ENCODE results near the gene MLLT3.

Gene MLLT3

GRCh38 chr9:20486552-20486951 lies 135.7 kb downstream of the MLLT3 start:
- TF ChIP-seq POLR2A (IDR thresholded peaks at IDR 0.05; ENCODE audit: low read depth, low read length) (no peak), TAF1 (IDR thresholded peaks at IDR 0.05; ENCODE audit: borderline replicate concordance, low read depth, low read length) (no peak), POLR2AphosphoS5 (IDR thresholded peaks at IDR 0.05; ENCODE audit: low read depth, low read length) (no peak)
- DNase-seq (ENCODE audit: insufficient read length) (no peak), FAIRE-seq (no peak)

GRCh38 chr9:20481437-20481836 lies 140.9 kb downstream of the MLLT3 start:
- TF ChIP-seq POLR2AphosphoS5 (IDR thresholded peaks at IDR 0.05; ENCODE audit: low read depth, low read length) (no peak), TAF1 (IDR thresholded peaks at IDR 0.05; ENCODE audit: borderline replicate concordance, low read depth, low read length) (no peak), POLR2A (IDR thresholded peaks at IDR 0.05; ENCODE audit: low read depth, low read length) (no peak)
- FAIRE-seq, result peak; percentile 30
- no peak for DNase-seq (ENCODE audit: insufficient read length)

GRCh38 chr9:20480249-20480648 lies 142.1 kb downstream of the MLLT3 start:
- DNase-seq (ENCODE audit: insufficient read length) (no peak), FAIRE-seq (peak; percentile 72)
- TF ChIP-seq TAF1 (IDR thresholded peaks at IDR 0.05; ENCODE audit: borderline replicate concordance, low read depth, low read length) (no peak), POLR2A (IDR thresholded peaks at IDR 0.05; ENCODE audit: low read depth, low read length) (no peak), POLR2AphosphoS5 (IDR thresholded peaks at IDR 0.05; ENCODE audit: low read depth, low read length) (no peak)

DNA sequence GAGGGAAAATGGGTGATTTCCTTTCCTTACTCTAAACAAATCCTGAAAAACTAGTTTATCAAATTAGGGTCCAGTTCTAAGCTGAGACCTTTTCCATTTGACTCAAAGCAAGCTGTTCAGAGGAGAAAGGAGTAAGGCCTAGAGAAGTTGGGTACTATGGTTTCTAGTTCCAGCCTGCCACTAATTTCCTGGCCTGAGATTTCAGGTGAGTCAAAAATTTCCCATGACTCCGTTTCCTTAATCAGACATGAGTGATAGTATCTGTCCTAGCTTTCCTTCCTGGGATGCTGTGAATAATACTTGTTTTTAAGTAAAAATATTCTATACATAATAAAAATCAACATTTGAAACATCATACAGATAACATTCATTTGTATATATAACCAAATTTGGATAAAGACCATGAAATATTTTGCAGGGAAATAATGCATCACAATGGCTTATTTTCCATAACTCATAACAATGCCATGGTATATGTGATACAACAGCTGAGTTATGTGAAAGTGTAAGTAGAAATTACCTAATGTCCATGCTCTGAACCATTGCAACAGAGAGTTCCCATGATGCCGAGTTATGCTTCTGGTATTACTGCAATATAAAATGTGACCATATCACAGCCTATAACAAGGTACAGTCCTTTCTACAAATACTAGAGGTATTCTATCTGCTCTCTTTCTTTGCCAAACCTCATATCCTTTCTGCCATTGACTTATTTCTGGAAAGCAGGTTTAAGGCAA lies 142.7 kb downstream of the MLLT3 start:
- FAIRE-seq, result peak; percentile 65
- no peak for TF ChIP-seq POLR2A (IDR thresholded peaks at IDR 0.05; ENCODE audit: low read depth, low read length)
- no peak for TF ChIP-seq TAF1 (IDR thresholded peaks at IDR 0.05; ENCODE audit: borderline replicate concordance, low read depth, low read length)
- no peak for TF ChIP-seq POLR2AphosphoS5 (IDR thresholded peaks at IDR 0.05; ENCODE audit: low read depth, low read length)
- DNase-seq (ENCODE audit: insufficient read length), result no peak

DNA sequence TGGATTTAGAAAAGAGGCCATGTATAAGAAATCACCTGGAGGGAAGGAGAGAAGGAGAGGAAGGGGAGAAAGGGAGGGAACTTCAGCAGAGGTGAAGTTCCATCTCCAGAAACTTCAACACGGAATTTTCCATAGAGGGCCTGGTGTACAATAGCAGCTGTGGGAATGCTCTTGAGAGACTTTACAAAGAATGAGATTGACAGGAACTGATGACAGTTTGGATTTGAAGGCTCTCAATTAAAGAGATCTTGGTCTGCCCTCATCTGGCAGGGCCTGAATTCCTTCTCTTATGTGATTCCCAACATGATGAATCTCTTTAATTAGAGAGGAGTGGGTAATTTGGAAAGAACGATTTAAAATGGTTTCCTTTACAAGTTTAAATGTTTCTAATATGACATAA lies 143.5 kb downstream of the MLLT3 start:
- TF ChIP-seq POLR2AphosphoS5 (IDR thresholded peaks at IDR 0.05; ENCODE audit: low read depth, low read length), result no peak
- no peak for TF ChIP-seq TAF1 (IDR thresholded peaks at IDR 0.05; ENCODE audit: borderline replicate concordance, low read depth, low read length)
- no peak for TF ChIP-seq POLR2A (IDR thresholded peaks at IDR 0.05; ENCODE audit: low read depth, low read length)
- FAIRE-seq (no peak), DNase-seq (ENCODE audit: insufficient read length) (no peak)

DNA sequence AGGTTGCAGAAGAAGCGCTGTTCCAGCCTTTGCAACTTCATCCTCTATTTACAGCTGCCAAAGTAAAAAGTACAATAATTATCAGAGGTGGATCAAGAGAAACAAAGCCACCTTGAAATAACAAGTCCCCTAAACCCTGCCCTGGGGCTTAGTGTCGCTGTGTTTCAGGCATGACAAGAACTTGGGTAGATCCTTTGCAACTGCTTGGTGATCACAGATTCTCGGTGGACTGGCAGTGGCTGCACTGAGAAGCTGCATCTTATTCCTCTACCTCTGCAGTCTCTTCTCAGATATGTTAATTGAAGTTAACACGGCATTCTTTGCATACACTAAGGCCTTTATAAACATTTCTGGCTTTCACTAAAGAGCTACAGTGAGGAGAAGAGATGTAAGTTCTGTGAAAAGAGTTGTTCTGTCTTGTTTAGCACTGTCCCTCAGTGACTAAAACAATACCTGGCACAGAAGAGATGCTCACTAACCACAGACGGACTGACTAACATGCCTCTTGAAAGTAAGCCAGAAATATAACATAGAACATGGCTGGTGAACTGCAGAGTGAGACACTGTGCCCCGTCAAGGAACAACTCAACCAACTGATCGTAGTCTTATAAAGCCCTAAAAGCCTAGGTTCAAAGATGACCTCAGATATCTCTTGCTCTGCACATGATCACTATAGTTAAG lies 144.2 kb downstream of the MLLT3 start:
- FAIRE-seq (peak; percentile 66), DNase-seq (ENCODE audit: insufficient read length) (no peak)
- TF ChIP-seq POLR2A (IDR thresholded peaks at IDR 0.05; ENCODE audit: low read depth, low read length) (no peak), POLR2AphosphoS5 (IDR thresholded peaks at IDR 0.05; ENCODE audit: low read depth, low read length) (no peak), TAF1 (IDR thresholded peaks at IDR 0.05; ENCODE audit: borderline replicate concordance, low read depth, low read length) (no peak)

- DNase-seq (ENCODE audit: insufficient read length), result no peak
- no peak for FAIRE-seq
- TF ChIP-seq POLR2AphosphoS5 (IDR thresholded peaks at IDR 0.05; ENCODE audit: low read depth, low read length) (no peak), TAF1 (IDR thresholded peaks at IDR 0.05; ENCODE audit: borderline replicate concordance, low read depth, low read length) (no peak), POLR2A (IDR thresholded peaks at IDR 0.05; ENCODE audit: low read depth, low read length) (no peak)
Observed at GRCh38 chr9:20476912-20477521, 145.3 kb downstream of the MLLT3 start.

DNA sequence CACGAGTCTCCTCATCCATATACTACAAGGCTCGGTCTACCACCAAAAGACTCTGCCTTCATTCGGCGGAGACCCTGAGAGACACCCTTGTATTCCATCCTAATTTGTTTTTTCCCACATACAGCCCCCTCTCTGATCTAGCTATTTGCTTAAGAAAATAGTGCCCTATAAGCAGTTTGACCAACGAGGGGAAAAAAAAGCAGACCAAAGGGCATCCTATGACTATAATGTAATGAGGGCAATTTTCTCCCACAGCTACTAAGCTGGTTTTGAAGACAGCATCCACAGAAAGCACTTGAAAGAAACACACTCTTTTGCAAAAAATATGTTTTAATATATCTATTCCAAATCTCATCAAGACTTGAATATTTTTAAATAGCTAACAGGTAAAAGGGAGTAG lies 147.8 kb downstream of the MLLT3 start:
- no peak for DNase-seq (ENCODE audit: insufficient read length)
- FAIRE-seq, result no peak
- no peak for TF ChIP-seq POLR2A (IDR thresholded peaks at IDR 0.05; ENCODE audit: low read depth, low read length)

DNA sequence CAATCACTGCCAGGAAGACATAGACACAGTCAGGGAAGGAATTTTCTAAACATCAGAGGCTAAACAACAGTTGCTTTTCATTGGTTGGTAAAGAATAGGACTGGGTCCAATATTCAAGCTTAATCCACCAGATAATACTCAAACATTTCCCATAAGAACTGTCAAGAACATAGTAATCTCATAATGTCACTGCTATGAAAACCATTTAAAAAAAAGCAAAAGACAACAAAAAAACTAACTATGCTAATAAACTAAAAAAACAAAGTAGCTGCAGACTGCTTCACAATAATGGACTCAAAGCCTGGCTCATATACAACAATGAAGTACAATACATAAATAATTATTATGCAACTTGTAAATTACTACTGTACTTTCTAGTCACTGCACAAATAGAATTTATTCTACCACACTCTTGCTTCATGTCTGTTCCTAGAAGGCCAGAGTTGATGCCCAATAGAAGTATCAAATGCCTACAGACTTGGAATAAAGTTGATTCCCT lies 148.7 kb downstream of the MLLT3 start:
- TF ChIP-seq TAF1 (IDR thresholded peaks at IDR 0.05; ENCODE audit: borderline replicate concordance, low read depth, low read length), result no peak
- no peak for TF ChIP-seq POLR2A (IDR thresholded peaks at IDR 0.05; ENCODE audit: low read depth, low read length)
- TF ChIP-seq POLR2AphosphoS5 (IDR thresholded peaks at IDR 0.05; ENCODE audit: low read depth, low read length), result no peak
- FAIRE-seq (no peak), DNase-seq (ENCODE audit: insufficient read length) (no peak)

- FAIRE-seq (no peak), DNase-seq (ENCODE audit: insufficient read length) (no peak)
Observed at GRCh38 chr9:20472342-20473045, 149.8 kb downstream of the MLLT3 start.

GRCh38 chr9:20466328-20467008 lies 155.8 kb downstream of the MLLT3 start:
- no peak for DNase-seq (ENCODE audit: insufficient read length)
- TF ChIP-seq POLR2A (IDR thresholded peaks at IDR 0.05; ENCODE audit: low read depth, low read length) (no peak), TAF1 (IDR thresholded peaks at IDR 0.05; ENCODE audit: borderline replicate concordance, low read depth, low read length) (no peak), POLR2AphosphoS5 (IDR thresholded peaks at IDR 0.05; ENCODE audit: low read depth, low read length) (no peak)
- FAIRE-seq, result no peak

More at GRCh38 chr9:20472342-20473045, 149.8 kb downstream of the MLLT3 start:
- TF ChIP-seq POLR2AphosphoS5 (IDR thresholded peaks at IDR 0.05; ENCODE audit: low read depth, low read length) (no peak), TAF1 (IDR thresholded peaks at IDR 0.05; ENCODE audit: borderline replicate concordance, low read depth, low read length) (no peak), POLR2A (IDR thresholded peaks at IDR 0.05; ENCODE audit: low read depth, low read length) (no peak)

Data from GM12892 (cell line).